HepG2 (cell line): ENCODE data around the gene IDH3A. TPM values are rescaled to one million over a fixed set of nuclear protein-coding genes. Genes with fewer than 3 reads are reported as not detected.

Source experiments
- BORCS8-MEF2B ChIP-seq: sonication (generic); formaldehyde crosslinking; IDR thresholded peaks from 2 replicates; pipeline ENCODE4 v1.8.0; 2022; ENCODE audit warnings: mild to moderate bottlenecking, missing genetic modification reagents
- DDIT3 ChIP-seq: sonication (generic); formaldehyde crosslinking; IDR thresholded peaks from 2 replicates; pipeline ENCODE4 v1.4.0; 2020; ENCODE audit warnings: mild to moderate bottlenecking, missing genetic modification reagents
- E2F5 ChIP-seq: sonication (generic); formaldehyde crosslinking; conservative IDR thresholded peaks from 2 replicates; pipeline ENCODE4 v1.4.0; 2020; ENCODE audit warnings: missing genetic modification reagents
- HOXA3 ChIP-seq: sonication (generic); formaldehyde crosslinking; IDR thresholded peaks from 2 replicates; pipeline ENCODE4 v1.5.0; 2020; ENCODE audit warnings: missing genetic modification reagents
- HOXA5 ChIP-seq: sonication (generic); formaldehyde crosslinking; IDR thresholded peaks from 2 replicates; pipeline ENCODE4 v1.4.0; 2020; ENCODE audit warnings: missing genetic modification reagents
- KDM4B ChIP-seq: sonication (generic); formaldehyde crosslinking; IDR thresholded peaks from 2 replicates; pipeline ENCODE4 v1.4.0; 2020; ENCODE audit warnings: missing genetic modification reagents
- NCOA5 ChIP-seq: sonication (generic); formaldehyde crosslinking; IDR thresholded peaks from 2 replicates; pipeline ENCODE4 v1.4.0; 2020; ENCODE audit warnings: missing genetic modification reagents
- NFE2L2 ChIP-seq: fragments of 150-350 bp; IDR thresholded peaks from 2 replicates; pipeline ENCODE4 v1.6.1; 2014; ENCODE audit warnings: low read length
- NR2F6 ChIP-seq, 2 experiments: IDR thresholded peaks; 2 replicates each; pipeline ENCODE4 v1.6.1; 2016; ENCODE audit warnings: antibody characterized with exemption in 1 of 2, mild to moderate bottlenecking in 1 of 2
- PHF20 ChIP-seq: sonication (generic); formaldehyde crosslinking; IDR thresholded peaks from 2 replicates; pipeline ENCODE4 v1.5.0; 2020; ENCODE audit warnings: mild to moderate bottlenecking, missing genetic modification reagents
- RFX1 ChIP-seq: fragments of 450-650 bp; IDR thresholded peaks from 2 replicates; pipeline ENCODE4 v1.6.1; 2017
- SALL1 ChIP-seq: sonication (generic); formaldehyde crosslinking; IDR thresholded peaks from 2 replicates; pipeline ENCODE4 v1.8.0; 2022; ENCODE audit warnings: mild to moderate bottlenecking, missing genetic modification reagents
- SP4 ChIP-seq: sonication (generic); formaldehyde crosslinking; IDR thresholded peaks from 2 replicates; pipeline ENCODE4 v1.8.1; 2023; ENCODE audit warnings: mild to moderate bottlenecking, missing genetic modification reagents
- TBP ChIP-seq: sonication (generic); formaldehyde crosslinking; IDR thresholded peaks from 2 replicates; pipeline ENCODE4 v1.5.0; 2020; ENCODE audit warnings: missing genetic modification reagents
- TRIM24 ChIP-seq: sonication (generic); formaldehyde crosslinking; IDR thresholded peaks from 2 replicates; pipeline ENCODE4 v1.8.0; 2022; ENCODE audit warnings: mild to moderate bottlenecking, missing genetic modification reagents
- ZNF562 ChIP-seq: sonication (generic); formaldehyde crosslinking; IDR thresholded peaks from 2 replicates; pipeline ENCODE4 v1.8.0; 2022; ENCODE audit warnings: missing genetic modification reagents, borderline replicate concordance
- ZNF598 ChIP-seq: sonication (generic); formaldehyde crosslinking; IDR thresholded peaks from 2 replicates; pipeline ENCODE4 v1.5.1; 2020; ENCODE audit warnings: mild to moderate bottlenecking, missing genetic modification reagents, borderline replicate concordance
- ZNF720 ChIP-seq: sonication (generic); formaldehyde crosslinking; IDR thresholded peaks from 2 replicates; pipeline ENCODE4 v1.4.0; 2020; ENCODE audit warnings: missing genetic modification reagents
- ZNF781 ChIP-seq: sonication (generic); formaldehyde crosslinking; IDR thresholded peaks from 2 replicates; pipeline ENCODE4 v1.5.1; 2020; ENCODE audit warnings: borderline replicate concordance, mild to moderate bottlenecking, missing genetic modification reagents; ENCODE audit errors: not compliant biosample characterization
- ZNF850 ChIP-seq: sonication (generic); formaldehyde crosslinking; conservative IDR thresholded peaks from 2 replicates; pipeline ENCODE4 v1.9.0; 2021; ENCODE audit warnings: mild to moderate bottlenecking, missing genetic modification reagents
- polyA plus RNA-seq, 8 experiments: library from polyadenylated mRNA; depleted of rRNA in 3 of 8; stranded (reverse) in 7 of 8; unstranded in 1 of 8; fragments of >200 nt; fragmentation: Illumina TruSeq in 4 of 8; extraction: Trizol in 4 of 8; gene quantifications; 2 replicates each; pipeline versions ENCODE4 v1.2.1 to v1.2.3, GENCODE V29; 2011 to 2016; ENCODE audit warnings: low read depth in 4 of 8, missing spikeins in 1 of 8, mixed read lengths in 1 of 8; ENCODE audit not compliant: insufficient read depth in 1 of 8
- total RNA-seq, 5 experiments: library from RNA; depleted of rRNA; stranded (reverse); fragments of >200 nt; fragmentation: Illumina TruSeq; extraction: Trizol; gene quantifications; 2 replicates each; pipeline ENCODE4 v1.2.3, GENCODE V29; 2016; ENCODE audit warnings: low read depth in 1 of 5
- TF ChIP-seq, protein P1 (sequence below): sonication (generic); formaldehyde crosslinking; IDR thresholded peaks from 2 replicates; pipeline ENCODE4 v1.5.1; 2020; ENCODE audit warnings: mild to moderate bottlenecking, moderate library complexity, missing genetic modification reagents
- TF ChIP-seq, protein P2 (sequence below): sonication (generic); formaldehyde crosslinking; IDR thresholded peaks from 2 replicates; pipeline ENCODE4 v1.9.0; 2021; ENCODE audit warnings: missing genetic modification reagents, mild to moderate bottlenecking, borderline replicate concordance
- TF ChIP-seq, protein P3 (sequence below): IDR thresholded peaks from 2 replicates; pipeline ENCODE4 v1.6.1; 2016
- TF ChIP-seq, protein P4 (sequence below): sonication (generic); formaldehyde crosslinking; IDR thresholded peaks from 2 replicates; pipeline ENCODE4 v1.5.1; 2020; ENCODE audit warnings: mild to moderate bottlenecking, missing genetic modification reagents, borderline replicate concordance

IDH3A gene
- total and polyA plus RNA-seq, 2 of the 13 experiments (the other 11 are each of a cell fraction or from before 2014, with no cell fraction given), result 40.7 to 50.7 TPM

GRCh38 chr15:78149805-78150751, 916 bp downstream of the IDH3A start (continued):
- TF ChIP-seq, protein P1, sequence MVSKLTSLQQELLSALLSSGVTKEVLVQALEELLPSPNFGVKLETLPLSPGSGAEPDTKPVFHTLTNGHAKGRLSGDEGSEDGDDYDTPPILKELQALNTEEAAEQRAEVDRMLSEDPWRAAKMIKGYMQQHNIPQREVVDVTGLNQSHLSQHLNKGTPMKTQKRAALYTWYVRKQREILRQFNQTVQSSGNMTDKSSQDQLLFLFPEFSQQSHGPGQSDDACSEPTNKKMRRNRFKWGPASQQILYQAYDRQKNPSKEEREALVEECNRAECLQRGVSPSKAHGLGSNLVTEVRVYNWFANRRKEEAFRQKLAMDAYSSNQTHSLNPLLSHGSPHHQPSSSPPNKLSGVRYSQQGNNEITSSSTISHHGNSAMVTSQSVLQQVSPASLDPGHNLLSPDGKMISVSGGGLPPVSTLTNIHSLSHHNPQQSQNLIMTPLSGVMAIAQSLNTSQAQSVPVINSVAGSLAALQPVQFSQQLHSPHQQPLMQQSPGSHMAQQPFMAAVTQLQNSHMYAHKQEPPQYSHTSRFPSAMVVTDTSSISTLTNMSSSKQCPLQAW (CRISPR knock-in tag), result no peak
- TF ChIP-seq PHF20 (no peak), ZNF562 (CRISPR knock-in tag) (no peak), HOXA3 (no peak), RFX1 (no peak), TRIM24 (CRISPR knock-in tag) (no peak), ZNF850 (CRISPR knock-in tag) (no peak), DDIT3 (no peak), NFE2L2 (no peak), SP4 (CRISPR knock-in tag) (no peak), TBP (CRISPR knock-in tag) (no peak), NR2F6 (IDR thresholded peaks at IDR 0.05) (no peak), NR2F6 (CRISPR knock-in tag; IDR thresholded peaks at IDR 0.05) (no peak), E2F5 (CRISPR knock-in tag) (no peak), ZNF781 (CRISPR knock-in tag) (no peak), SALL1 (CRISPR knock-in tag) (no peak), BORCS8-MEF2B (CRISPR knock-in tag) (no peak), HOXA5 (CRISPR knock-in tag) (no peak), KDM4B (CRISPR knock-in tag) (no peak), NCOA5 (CRISPR knock-in tag) (no peak), ZNF598 (CRISPR knock-in tag) (no peak), ZNF720 (CRISPR knock-in tag) (no peak)
- TF ChIP-seq, protein P2, sequence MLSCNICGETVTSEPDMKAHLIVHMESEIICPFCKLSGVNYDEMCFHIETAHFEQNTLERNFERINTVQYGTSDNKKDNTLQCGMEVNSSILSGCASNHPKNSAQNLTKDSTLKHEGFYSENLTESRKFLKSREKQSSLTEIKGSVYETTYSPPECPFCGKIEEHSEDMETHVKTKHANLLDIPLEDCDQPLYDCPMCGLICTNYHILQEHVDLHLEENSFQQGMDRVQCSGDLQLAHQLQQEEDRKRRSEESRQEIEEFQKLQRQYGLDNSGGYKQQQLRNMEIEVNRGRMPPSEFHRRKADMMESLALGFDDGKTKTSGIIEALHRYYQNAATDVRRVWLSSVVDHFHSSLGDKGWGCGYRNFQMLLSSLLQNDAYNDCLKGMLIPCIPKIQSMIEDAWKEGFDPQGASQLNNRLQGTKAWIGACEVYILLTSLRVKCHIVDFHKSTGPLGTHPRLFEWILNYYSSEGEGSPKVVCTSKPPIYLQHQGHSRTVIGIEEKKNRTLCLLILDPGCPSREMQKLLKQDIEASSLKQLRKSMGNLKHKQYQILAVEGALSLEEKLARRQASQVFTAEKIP (CRISPR knock-in tag), result no peak
- TF ChIP-seq, protein P3, sequence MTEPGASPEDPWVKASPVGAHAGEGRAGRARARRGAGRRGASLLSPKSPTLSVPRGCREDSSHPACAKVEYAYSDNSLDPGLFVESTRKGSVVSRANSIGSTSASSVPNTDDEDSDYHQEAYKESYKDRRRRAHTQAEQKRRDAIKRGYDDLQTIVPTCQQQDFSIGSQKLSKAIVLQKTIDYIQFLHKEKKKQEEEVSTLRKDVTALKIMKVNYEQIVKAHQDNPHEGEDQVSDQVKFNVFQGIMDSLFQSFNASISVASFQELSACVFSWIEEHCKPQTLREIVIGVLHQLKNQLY (CRISPR knock-in tag), result no peak
- TF ChIP-seq, protein P4, sequence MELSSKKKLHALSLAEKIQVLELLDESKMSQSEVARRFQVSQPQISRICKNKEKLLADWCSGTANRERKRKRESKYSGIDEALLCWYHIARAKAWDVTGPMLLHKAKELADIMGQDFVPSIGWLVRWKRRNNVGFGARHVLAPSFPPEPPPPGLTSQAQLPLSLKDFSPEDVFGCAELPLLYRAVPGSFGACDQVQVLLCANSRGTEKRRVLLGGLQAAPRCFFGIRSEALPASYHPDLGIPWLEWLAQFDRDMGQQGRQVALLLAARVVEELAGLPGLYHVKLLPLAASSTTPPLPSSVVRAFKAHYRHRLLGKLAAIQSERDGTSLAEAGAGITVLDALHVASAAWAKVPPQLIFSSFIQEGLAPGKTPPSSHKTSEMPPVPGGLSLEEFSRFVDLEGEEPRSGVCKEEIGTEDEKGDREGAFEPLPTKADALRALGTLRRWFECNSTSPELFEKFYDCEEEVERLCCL (CRISPR knock-in tag), result no peak
